ENCODE data around the gene PAK6.

DNA sequence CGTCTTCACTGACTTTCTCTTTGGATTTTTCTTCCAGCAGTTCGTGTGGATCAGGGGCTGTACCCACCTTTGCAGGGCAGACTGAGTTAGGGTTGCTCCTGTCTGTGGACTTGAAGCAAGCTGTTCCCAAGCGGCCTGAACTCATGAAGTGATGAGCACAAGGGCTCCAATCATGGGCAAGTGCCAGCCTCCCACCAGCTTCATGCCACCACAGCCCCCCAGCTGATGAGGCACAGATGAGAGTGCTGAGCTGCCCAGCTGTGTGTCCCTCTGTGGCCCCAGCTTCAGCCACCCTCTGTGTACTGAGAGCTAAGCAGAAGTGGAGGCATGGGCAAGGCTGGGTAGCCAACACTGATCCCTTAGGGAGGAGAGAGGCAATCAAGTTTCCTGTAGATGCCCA, 72.1 kb downstream of the PAK6 start:
- TF ChIP-seq, protein P1, sequence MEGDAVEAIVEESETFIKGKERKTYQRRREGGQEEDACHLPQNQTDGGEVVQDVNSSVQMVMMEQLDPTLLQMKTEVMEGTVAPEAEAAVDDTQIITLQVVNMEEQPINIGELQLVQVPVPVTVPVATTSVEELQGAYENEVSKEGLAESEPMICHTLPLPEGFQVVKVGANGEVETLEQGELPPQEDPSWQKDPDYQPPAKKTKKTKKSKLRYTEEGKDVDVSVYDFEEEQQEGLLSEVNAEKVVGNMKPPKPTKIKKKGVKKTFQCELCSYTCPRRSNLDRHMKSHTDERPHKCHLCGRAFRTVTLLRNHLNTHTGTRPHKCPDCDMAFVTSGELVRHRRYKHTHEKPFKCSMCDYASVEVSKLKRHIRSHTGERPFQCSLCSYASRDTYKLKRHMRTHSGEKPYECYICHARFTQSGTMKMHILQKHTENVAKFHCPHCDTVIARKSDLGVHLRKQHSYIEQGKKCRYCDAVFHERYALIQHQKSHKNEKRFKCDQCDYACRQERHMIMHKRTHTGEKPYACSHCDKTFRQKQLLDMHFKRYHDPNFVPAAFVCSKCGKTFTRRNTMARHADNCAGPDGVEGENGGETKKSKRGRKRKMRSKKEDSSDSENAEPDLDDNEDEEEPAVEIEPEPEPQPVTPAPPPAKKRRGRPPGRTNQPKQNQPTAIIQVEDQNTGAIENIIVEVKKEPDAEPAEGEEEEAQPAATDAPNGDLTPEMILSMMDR (IDR thresholded peaks at IDR 0.05; ENCODE audit: borderline replicate concordance, extremely low read depth, low read length, poor library complexity, severe bottlenecking) = no peak
- TF ChIP-seq EZH2 (IDR thresholded peaks at IDR 0.05; ENCODE audit: borderline replicate concordance, low read depth, low read length, severe bottlenecking) = no peak

Data from DND-41 (cell line).